ENCODE results near the gene LRRC4C. TPM values are rescaled to one million over a fixed set of nuclear protein-coding genes. Genes with fewer than 3 reads are reported as not detected.

LRRC4C gene
- total RNA-seq, 1 donor from 2014 or later = 2.7 TPM

GRCh38 chr11:40722179-40722795, 737.2 kb downstream of the LRRC4C start:
- H3K4me3 Mint-ChIP-seq = no peak overlapping the region
- H3K27me3 Mint-ChIP-seq (ENCODE audit: insufficient read depth, low read depth) = peaks cover 2% of the 10 kb centered on the region
- no peaks in the 10 kb centered on the region for H3K36me3 ChIP-seq
- H3K27ac ChIP-seq = no peak overlapping the region
- TF ChIP-seq EZH2phosphoT487 (IDR thresholded peaks at IDR 0.05) = no peak
- peak; percentile 86 for TF ChIP-seq CTCF (IDR thresholded peaks at IDR 0.05)
- peaks cover 2% of the 10 kb centered on the region for H3K36me3 Mint-ChIP-seq
- H3K9me3 Mint-ChIP-seq = peaks cover 16% of the 10 kb centered on the region
- H2AFZ ChIP-seq (replicated peaks) = peak overlapping the region; percentile 27
- peaks cover 4% of the 10 kb centered on the region for H3K4me1 Mint-ChIP-seq
- peak; percentile 68 for DNase-seq (ENCODE audit: low spot score)
- H3K9ac ChIP-seq = no peak overlapping the region
- no peaks in the 10 kb centered on the region for H4K20me1 ChIP-seq (ENCODE audit: low read depth)
- H3F3A ChIP-seq (ENCODE audit: low read depth) = no peaks in the 10 kb centered on the region
- H3K4me2 ChIP-seq = no peak overlapping the region
- H3K79me2 ChIP-seq (ENCODE audit: low read depth) = no peaks in the 10 kb centered on the region
- no peak overlapping the region for H3K4me3 ChIP-seq
- H3K9me3 ChIP-seq (ENCODE audit: low read depth) = no peaks in the 10 kb centered on the region
- no peaks in the 10 kb centered on the region for H3K27me3 ChIP-seq
- H3K4me1 ChIP-seq = no peaks in the 10 kb centered on the region
- no peak overlapping the region for H3K27ac Mint-ChIP-seq

GRCh38 chr11:40716344-40717130, 742.9 kb downstream of the LRRC4C start:
- Histone ChIP-seq H3F3A (ENCODE audit: low read depth) (no peaks in the 10 kb centered on the region), H3K36me3 (no peaks in the 10 kb centered on the region), H3K27ac (no peak overlapping the region), H2AFZ (replicated peaks) (peak overlapping the region; percentile 77), H3K9me3 (ENCODE audit: low read depth) (no peaks in the 10 kb centered on the region), H3K4me1 (peaks cover 9% of the 10 kb centered on the region), H3K27me3 (no peaks in the 10 kb centered on the region), H3K9ac (no peak overlapping the region), H4K20me1 (ENCODE audit: low read depth) (no peaks in the 10 kb centered on the region), H3K4me3 (no peak overlapping the region), H3K79me2 (ENCODE audit: low read depth) (no peaks in the 10 kb centered on the region), H3K4me2 (peak overlapping the region; percentile 1)
- Mint-ChIP-seq H3K27ac (peak overlapping the region; percentile 53), H3K4me3 (no peak overlapping the region), H3K4me1 (peaks cover 10% of the 10 kb centered on the region), H3K9me3 (peaks cover 3% of the 10 kb centered on the region), H3K27me3 (ENCODE audit: insufficient read depth, low read depth) (peaks cover under 1% of the 10 kb centered on the region), H3K36me3 (no peaks in the 10 kb centered on the region)
- TF ChIP-seq EZH2 (IDR thresholded peaks at IDR 0.05) = no peak
- no peak for TF ChIP-seq EZH2phosphoT487 (IDR thresholded peaks at IDR 0.05)
- no peak for TF ChIP-seq CTCF (IDR thresholded peaks at IDR 0.05)
- peak; percentile 6 for DNase-seq (ENCODE audit: low spot score)

GRCh38 chr11:40713083-40713482, 746.4 kb downstream of the LRRC4C start:
- Histone ChIP-seq H3K4me1 (peaks cover 9% of the 10 kb centered on the region), H3K4me3 (no peak overlapping the region), H3K9ac (no peak overlapping the region), H3K9me3 (ENCODE audit: low read depth) (no peaks in the 10 kb centered on the region), H3F3A (ENCODE audit: low read depth) (no peaks in the 10 kb centered on the region), H4K20me1 (ENCODE audit: low read depth) (no peaks in the 10 kb centered on the region), H3K4me2 (no peak overlapping the region), H3K79me2 (ENCODE audit: low read depth) (no peaks in the 10 kb centered on the region), H3K36me3 (no peaks in the 10 kb centered on the region), H2AFZ (replicated peaks) (no peak overlapping the region), H3K27ac (no peak overlapping the region), H3K27me3 (no peaks in the 10 kb centered on the region)
- H3K9me3 Mint-ChIP-seq = peaks cover 5% of the 10 kb centered on the region
- no peaks in the 10 kb centered on the region for H3K27me3 Mint-ChIP-seq (ENCODE audit: insufficient read depth, low read depth)
- no peaks in the 10 kb centered on the region for H3K36me3 Mint-ChIP-seq
- no peak for DNase-seq (ENCODE audit: low spot score)
- peaks cover 9% of the 10 kb centered on the region for H3K4me1 Mint-ChIP-seq
- no peak overlapping the region for H3K27ac Mint-ChIP-seq
- no peak overlapping the region for H3K4me3 Mint-ChIP-seq
- no peak for TF ChIP-seq EZH2phosphoT487 (IDR thresholded peaks at IDR 0.05)
- TF ChIP-seq EZH2 (IDR thresholded peaks at IDR 0.05) = no peak
- no peak for TF ChIP-seq CTCF (IDR thresholded peaks at IDR 0.05)
